ENCODE data around the gene RRAS2.

GRCh38 chr11:14290422-14290821, 68.6 kb downstream of the RRAS2 start:
- TF ChIP-seq CTCF (IDR thresholded peaks at IDR 0.05; ENCODE audit: insufficient read depth, low read length): no peak
- no peak for TF ChIP-seq POLR2AphosphoS5 (IDR thresholded peaks at IDR 0.05; ENCODE audit: low read depth)
- TF ChIP-seq REST (IDR thresholded peaks at IDR 0.05; ENCODE audit: insufficient replicate concordance, low read depth): no peak
- TF ChIP-seq GABPA (IDR thresholded peaks at IDR 0.05; ENCODE audit: low read depth): no peak
- TF ChIP-seq SPI1 (IDR thresholded peaks at IDR 0.05; ENCODE audit: borderline replicate concordance, low read depth): no peak

Measured in HL-60 (cell line).